GM23248 (cell line): ENCODE data around the gene SALL4. TPM values are rescaled to one million over a fixed set of nuclear protein-coding genes. Genes with fewer than 3 reads are reported as not detected.

Experiments used
- DNase-seq: peaks from one replicate; pipeline ENCODE4 v3.0.0-alpha.2; 2015
- H2AFZ ChIP-seq: fragments of 200-600 bp; sonication (generic); 2 replicates; pipeline ENCODE4 v1.6.1; 2016; ENCODE audit warnings: antibody characterized with exemption
- H3F3A ChIP-seq: fragments of 200-600 bp; sonication (generic); 2 replicates; pipeline ENCODE4 v1.6.1; 2016; ENCODE audit warnings: mild to moderate bottlenecking, antibody characterized with exemption, mixed run types; ENCODE audit not compliant: insufficient read depth
- H3K27ac ChIP-seq: fragments of 200-600 bp; sonication (generic); 2 replicates; pipeline ENCODE4 v1.5.1; 2016; ENCODE audit warnings: mild to moderate bottlenecking
- H3K27me3 ChIP-seq: fragments of 200-600 bp; sonication (generic); replicated peaks from 2 replicates; pipeline ENCODE4 v1.6.1; 2016; ENCODE audit warnings: mild to moderate bottlenecking; ENCODE audit not compliant: insufficient read depth
- H3K36me3 ChIP-seq: fragments of 200-600 bp; sonication (generic); 2 replicates; pipeline ENCODE4 v1.6.1; 2016; ENCODE audit warnings: low read depth, mild to moderate bottlenecking
- H3K4me1 ChIP-seq: fragments of 200-600 bp; sonication (generic); 2 replicates; pipeline ENCODE4 v1.6.1; 2016; ENCODE audit warnings: mild to moderate bottlenecking; ENCODE audit not compliant: insufficient read depth
- H3K4me2 ChIP-seq: fragments of 200-600 bp; sonication (generic); one replicate; pipeline ENCODE4 v1.6.1; 2016; ENCODE audit warnings: mild to moderate bottlenecking; ENCODE audit not compliant: unreplicated experiment
- H3K4me3 ChIP-seq: fragments of 200-600 bp; sonication (generic); 2 replicates; pipeline ENCODE4 v1.5.1; 2016; ENCODE audit warnings: mild to moderate bottlenecking
- H3K79me2 ChIP-seq: fragments of 200-600 bp; sonication (generic); 2 replicates; pipeline ENCODE4 v1.6.1; 2016; ENCODE audit warnings: mild to moderate bottlenecking; ENCODE audit not compliant: insufficient read depth
- H3K9ac ChIP-seq: fragments of 200-600 bp; sonication (generic); 2 replicates; pipeline ENCODE4 v1.6.1; 2016; ENCODE audit warnings: mild to moderate bottlenecking
- H3K9me2 ChIP-seq: fragments of 200-600 bp; sonication (generic); 2 replicates; pipeline ENCODE4 v1.6.1; 2016; ENCODE audit warnings: mixed run types, mild to moderate bottlenecking, moderate library complexity; ENCODE audit not compliant: insufficient read depth
- H3K9me3 ChIP-seq: fragments of 200-600 bp; sonication (generic); one replicate; pipeline ENCODE4 v1.6.1; 2017; ENCODE audit warnings: low read depth
- H4K20me1 ChIP-seq: fragments of 200-600 bp; sonication (generic); 2 replicates; pipeline ENCODE4 v1.6.0; 2016; ENCODE audit not compliant: insufficient read depth
- EZH2 ChIP-seq: fragments of 200-600 bp; sonication (generic); IDR thresholded peaks from 2 replicates; pipeline ENCODE4 v1.6.1; 2018; ENCODE audit warnings: antibody characterized with exemption, mild to moderate bottlenecking; ENCODE audit not compliant: insufficient read depth, poor library complexity, severe bottlenecking
- EZH2phosphoT487 ChIP-seq: fragments of 200-600 bp; sonication (generic); IDR thresholded peaks from 2 replicates; pipeline ENCODE4 v1.6.1; 2018; ENCODE audit warnings: antibody characterized with exemption, moderate library complexity, mild to moderate bottlenecking, low read depth; ENCODE audit not compliant: insufficient read depth
- WGBS, 2 experiments: methylation state at CpG; one replicate each; pipeline ENCODE4 v1.1.6; 2015 to 2017; ENCODE audit warnings: low lambda C conversion rate in 2 of 2, low coverage in 1 of 2; ENCODE audit errors: missing lambda C conversion rate in 2 of 2; 5-methylcytosine and 5-hydroxymethylcytosine counted together
- in situ Hi-C: fragments of 300-500 bp; cut with MboI; formaldehyde crosslinking; loops from 2 replicates; pipeline ENCODE4 v1.15.0; 2020
- polyA plus RNA-seq: library from polyadenylated mRNA; unstranded; fragments of >200 nt; fragmentation: Nextera tagmentation; extraction: Ambion mirVana; gene quantifications from 2 replicates; pipeline ENCODE4 v1.2.1, GENCODE V29; 2016
- total RNA-seq: library from RNA; depleted of rRNA; stranded (reverse); fragments of >200 nt; shearing (Covaris generic); gene quantifications from 2 replicates; pipeline ENCODE4 v1.2.3, GENCODE V29; 2014

The SALL4 gene
- total and polyA plus RNA-seq, 2 experiments from 2014 or later: not detected

- H3K4me3 ChIP-seq: no peak overlapping the region
- no peak for TF ChIP-seq EZH2
- no peak for TF ChIP-seq EZH2phosphoT487
- in situ Hi-C loops: loop anchor here (10.0 to 25.0 kb wide), 4 partner anchors 60 to 788 kb away; no protein-coding TSS in a partner anchor
- 0 out of 2 replicates have a peak, but pooled peaks cover 1% of the 10 kb centered on the region for H3F3A ChIP-seq
- H3K4me2 ChIP-seq: no peak overlapping the region
- no peaks in the 10 kb centered on the region for H3K4me1 ChIP-seq
- no peaks in the 10 kb centered on the region for H3K27me3 ChIP-seq
- H3K9me2 ChIP-seq: no peaks in the 10 kb centered on the region
- no peak overlapping the region for H3K27ac ChIP-seq
- H3K9me3 ChIP-seq: no peaks in the 10 kb centered on the region
- H3K79me2 ChIP-seq: no peaks in the 10 kb centered on the region
- no peak overlapping the region for H2AFZ ChIP-seq
- no peak overlapping the region for H3K9ac ChIP-seq
- H4K20me1 ChIP-seq: no peaks in the 10 kb centered on the region
- no peaks in the 10 kb centered on the region for H3K36me3 ChIP-seq
- DNase-seq: no peak
- 74 to 81% methylated on average over 1 of the region's 1 CpG for WGBS, 2 experiments
Observed at GRCh38 chr20:51775241-51775640, 27.1 kb downstream of the SALL4 start.

GRCh38 chr20:51772236-51772635, 30.1 kb downstream of the SALL4 start:
- Histone ChIP-seq H3K4me2 (no peak overlapping the region), H3K9ac (no peak overlapping the region), H3K4me3 (no peak overlapping the region), H3K4me1 (no peaks in the 10 kb centered on the region), H3K79me2 (no peaks in the 10 kb centered on the region), H3K27me3 (no peaks in the 10 kb centered on the region), H3F3A (peaks cover 16% of the 10 kb centered on the region), H4K20me1 (no peaks in the 10 kb centered on the region), H3K27ac (no peak overlapping the region), H3K9me2 (no peaks in the 10 kb centered on the region), H3K9me3 (no peaks in the 10 kb centered on the region), H3K36me3 (no peaks in the 10 kb centered on the region), H2AFZ (no peak overlapping the region)
- TF ChIP-seq EZH2 (no peak), EZH2phosphoT487 (no peak)
- 80 to 82% methylated on average over 4 of the region's 4 CpGs for WGBS, 2 experiments
- DNase-seq: no peak
- in situ Hi-C loops: loop anchor here (10.0 kb wide), 3 partner anchors 63 to 313 kb away; no protein-coding TSS in a partner anchor

- H3K27me3 ChIP-seq: no peaks in the 10 kb centered on the region
- H3F3A ChIP-seq: peaks cover 25% of the 10 kb centered on the region
- H3K4me2 ChIP-seq: no peak overlapping the region
- H3K9me3 ChIP-seq: no peaks in the 10 kb centered on the region
- H4K20me1 ChIP-seq: no peaks in the 10 kb centered on the region
- H2AFZ ChIP-seq: no peak overlapping the region
- H3K36me3 ChIP-seq: no peaks in the 10 kb centered on the region
- no peaks in the 10 kb centered on the region for H3K79me2 ChIP-seq
- H3K9me2 ChIP-seq: no peaks in the 10 kb centered on the region
- in situ Hi-C loops: loop anchor here (10.0 kb wide), 3 partner anchors 65 to 315 kb away; no protein-coding TSS in a partner anchor
- 92 to 96% methylated on average over 9 of the region's 9 CpGs for WGBS, 2 experiments
- H3K4me3 ChIP-seq: no peak overlapping the region
- DNase-seq: peak; percentile 29
- H3K9ac ChIP-seq: no peak overlapping the region
- no peaks in the 10 kb centered on the region for H3K4me1 ChIP-seq
- TF ChIP-seq EZH2: no peak
- no peak for TF ChIP-seq EZH2phosphoT487
- no peak overlapping the region for H3K27ac ChIP-seq
Observed at GRCh38 chr20:51769976-51770615, 32.2 kb downstream of the SALL4 start.

GRCh38 chr20:51768759-51769517, 33.4 kb downstream of the SALL4 start:
- 29 to 43% methylated on average over 11 to 16 of the region's 16 CpGs for WGBS, 2 experiments
- no peak overlapping the region for H3K27ac ChIP-seq
- H3K4me3 ChIP-seq: no peak overlapping the region; the same call in 1 of the 2 replicates
- no peaks in the 10 kb centered on the region for H3K4me1 ChIP-seq
- in situ Hi-C loops: no loop called here
- no peak overlapping the region for H2AFZ ChIP-seq
- no peaks in the 10 kb centered on the region for H3K9me2 ChIP-seq
- H3K9me3 ChIP-seq: no peaks in the 10 kb centered on the region
- H3K27me3 ChIP-seq: no peaks in the 10 kb centered on the region
- peaks cover 25% of the 10 kb centered on the region for H3F3A ChIP-seq
- DNase-seq: peak; percentile 20
- H3K9ac ChIP-seq: no peak overlapping the region
- no peaks in the 10 kb centered on the region for H4K20me1 ChIP-seq
- TF ChIP-seq EZH2: no peak
- TF ChIP-seq EZH2phosphoT487: no peak
- H3K36me3 ChIP-seq: no peaks in the 10 kb centered on the region
- peaks cover 10% of the 10 kb centered on the region for H3K79me2 ChIP-seq
- no peak overlapping the region for H3K4me2 ChIP-seq
